Gastroesophageal sphincter (tissue), 3 donors: ENCODE data around the gene ALKBH3.

Source experiments
- EP300 ChIP-seq: sonication (generic); formaldehyde crosslinking; IDR thresholded peaks from one replicate; pipeline ENCODE4 v1.6.1; 2017; ENCODE audit warnings: antibody characterized with exemption, mild to moderate bottlenecking
- POLR2A ChIP-seq, 2 donors: fragments of 450-650 bp; IDR thresholded peaks; one replicate each; pipeline ENCODE4 v1.6.1; 2017; ENCODE audit warnings: antibody characterized with exemption in 2 of 2, mild to moderate bottlenecking in 2 of 2, moderate library complexity in 1 of 2
- POLR2AphosphoS5 ChIP-seq: sonication (generic); formaldehyde crosslinking; IDR thresholded peaks from one replicate; pipeline ENCODE4 v1.6.1; 2017; ENCODE audit warnings: antibody characterized with exemption
- TF ChIP-seq, protein P1 (sequence below), 4 experiments: fragments of 200-600 bp in 2 of 4; fragments of 450-650 bp in 2 of 4; sonication (generic) in 1 of 4; IDR thresholded peaks; one replicate each; pipeline ENCODE4 v1.5.1; 2017 to 2019; ENCODE audit warnings: antibody characterized with exemption in 4 of 4, mild to moderate bottlenecking in 2 of 4, moderate library complexity in 2 of 4

- TF ChIP-seq EP300 (no peak), POLR2A (IDR thresholded peaks at IDR 0.05) (no peak), POLR2AphosphoS5 (peak; percentile 78)
- TF ChIP-seq, protein P1, sequence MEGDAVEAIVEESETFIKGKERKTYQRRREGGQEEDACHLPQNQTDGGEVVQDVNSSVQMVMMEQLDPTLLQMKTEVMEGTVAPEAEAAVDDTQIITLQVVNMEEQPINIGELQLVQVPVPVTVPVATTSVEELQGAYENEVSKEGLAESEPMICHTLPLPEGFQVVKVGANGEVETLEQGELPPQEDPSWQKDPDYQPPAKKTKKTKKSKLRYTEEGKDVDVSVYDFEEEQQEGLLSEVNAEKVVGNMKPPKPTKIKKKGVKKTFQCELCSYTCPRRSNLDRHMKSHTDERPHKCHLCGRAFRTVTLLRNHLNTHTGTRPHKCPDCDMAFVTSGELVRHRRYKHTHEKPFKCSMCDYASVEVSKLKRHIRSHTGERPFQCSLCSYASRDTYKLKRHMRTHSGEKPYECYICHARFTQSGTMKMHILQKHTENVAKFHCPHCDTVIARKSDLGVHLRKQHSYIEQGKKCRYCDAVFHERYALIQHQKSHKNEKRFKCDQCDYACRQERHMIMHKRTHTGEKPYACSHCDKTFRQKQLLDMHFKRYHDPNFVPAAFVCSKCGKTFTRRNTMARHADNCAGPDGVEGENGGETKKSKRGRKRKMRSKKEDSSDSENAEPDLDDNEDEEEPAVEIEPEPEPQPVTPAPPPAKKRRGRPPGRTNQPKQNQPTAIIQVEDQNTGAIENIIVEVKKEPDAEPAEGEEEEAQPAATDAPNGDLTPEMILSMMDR (IDR thresholded peaks at IDR 0.05) = no peak
Observed at GRCh38 chr11:43923406-43924111, 42.9 kb downstream of the ALKBH3 start.
